ENCODE results near the gene RGS11.

Gene RGS11

DNA sequence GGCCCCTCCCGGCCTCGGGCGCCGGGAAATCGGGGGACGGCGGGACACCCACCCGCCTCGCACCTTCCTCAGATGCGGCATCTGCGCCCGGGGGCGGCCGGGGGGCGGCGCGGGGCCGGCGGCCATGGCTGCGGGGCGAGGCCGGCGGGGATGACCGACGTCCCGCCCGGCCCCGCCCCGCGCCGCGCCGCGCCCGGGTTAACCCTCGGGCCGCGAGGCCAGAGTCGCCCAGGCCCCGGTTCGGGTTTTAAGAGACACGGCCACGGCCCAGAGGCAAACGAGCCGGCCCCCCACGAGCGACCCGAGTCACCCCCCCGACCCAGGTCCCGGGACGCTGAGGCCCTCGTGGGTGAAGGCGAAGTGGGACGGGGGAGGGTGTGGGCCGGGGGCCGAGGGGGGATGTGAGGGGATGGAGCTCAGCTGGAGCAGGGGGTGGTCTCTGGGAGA is at the start of gene RGS11:
RGS11 (minus strand) TSS at position 159 of the 447 bp plus-strand sequence; CDS start at position 126, 33 bp downstream.
- no peak for DNase-seq

GRCh38 chr16:324451-325334 is 48.9 kb upstream of the RGS11 start:
- DNase-seq, result no peak

DNA sequence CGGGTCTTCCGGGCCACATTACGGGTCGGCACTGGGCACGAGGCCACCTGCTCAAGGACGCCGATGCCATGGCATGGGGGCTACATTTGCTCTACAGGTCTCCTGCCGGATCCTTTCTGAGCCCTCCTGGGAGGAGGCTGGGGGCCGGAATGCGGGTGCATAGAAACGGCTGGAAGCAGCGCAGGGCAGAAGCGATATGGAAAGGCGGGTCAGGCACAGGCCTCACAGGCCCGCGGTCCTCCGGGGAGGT is 48.4 kb upstream of the RGS11 start:
- no peak for DNase-seq

DNA sequence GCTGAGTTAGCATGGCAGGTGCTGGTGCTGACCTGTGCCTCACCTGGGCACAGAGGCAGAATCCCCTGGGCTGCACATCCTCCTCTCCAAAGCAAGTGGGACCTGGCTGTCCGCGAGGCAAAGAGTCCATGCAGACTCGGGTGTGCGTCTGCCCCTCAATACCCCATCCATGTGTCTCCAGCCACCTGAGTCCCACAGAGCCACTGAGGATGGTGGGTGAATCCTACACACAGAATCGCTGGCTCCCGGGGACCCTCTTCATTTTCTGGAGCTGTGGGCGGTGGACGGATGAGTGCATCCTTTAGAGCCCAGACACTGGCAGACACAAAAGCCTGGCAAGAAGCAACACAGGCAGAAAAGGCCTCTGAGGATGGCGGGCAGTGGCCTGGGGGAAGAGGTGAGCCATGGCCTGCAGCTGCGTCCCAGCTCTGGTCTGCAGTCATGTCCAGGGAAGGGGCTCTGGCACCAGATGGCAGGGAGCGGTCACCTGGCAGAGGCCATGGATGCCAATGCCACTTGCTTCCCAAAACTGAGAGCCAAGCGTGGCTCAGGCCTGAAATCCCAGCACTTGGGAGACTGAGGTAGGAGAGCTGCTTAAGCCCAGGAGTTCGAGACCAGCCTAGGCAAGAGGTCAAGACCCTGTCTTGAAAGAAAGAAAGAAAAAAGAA is 46.9 kb upstream of the RGS11 start:
- DNase-seq, result no peak

- DNase-seq, result no peak
These were observed 45.8 kb upstream of the RGS11 start for GRCh38 chr16:321532-321931.

DNA sequence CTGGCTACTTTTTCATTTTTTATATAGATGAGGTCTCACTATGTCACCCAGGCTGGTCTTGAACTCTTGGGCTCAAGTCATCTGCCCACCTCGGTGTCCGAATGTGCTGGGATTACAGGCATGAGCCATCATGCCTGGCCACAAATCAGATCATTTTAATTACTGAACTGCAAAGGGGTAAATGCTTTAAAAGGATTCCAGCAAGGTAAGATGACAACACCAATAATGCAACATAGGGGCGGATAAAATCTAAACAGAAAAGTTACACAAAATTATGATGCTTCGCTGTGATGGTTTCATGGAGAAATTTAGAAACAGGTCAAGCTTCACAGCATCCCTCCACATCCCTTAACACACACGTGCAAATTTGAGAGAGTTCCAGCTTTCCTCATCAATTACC is 44.5 kb upstream of the RGS11 start:
- no peak for DNase-seq

DNA sequence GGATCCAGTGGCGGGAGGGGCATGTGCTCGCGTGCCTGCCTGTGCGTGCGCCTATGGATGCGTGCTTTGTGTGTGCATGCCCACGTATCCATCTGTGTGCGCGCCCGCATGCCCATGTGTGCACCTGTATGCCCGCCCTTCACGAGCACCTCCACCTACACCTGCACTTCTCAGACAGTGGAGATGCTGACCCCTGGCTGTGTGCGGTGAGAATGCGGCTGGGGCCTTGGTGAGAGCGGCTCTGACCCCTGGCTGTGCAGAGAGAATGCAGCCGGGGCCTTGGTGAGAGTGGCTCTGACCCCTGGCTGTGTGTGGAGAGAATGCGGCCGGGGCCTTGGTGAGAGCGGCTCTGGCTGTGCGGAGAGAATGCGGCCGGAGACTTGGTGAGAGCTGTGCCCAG is 42.9 kb upstream of the RGS11 start:
- no peak for DNase-seq

DNA sequence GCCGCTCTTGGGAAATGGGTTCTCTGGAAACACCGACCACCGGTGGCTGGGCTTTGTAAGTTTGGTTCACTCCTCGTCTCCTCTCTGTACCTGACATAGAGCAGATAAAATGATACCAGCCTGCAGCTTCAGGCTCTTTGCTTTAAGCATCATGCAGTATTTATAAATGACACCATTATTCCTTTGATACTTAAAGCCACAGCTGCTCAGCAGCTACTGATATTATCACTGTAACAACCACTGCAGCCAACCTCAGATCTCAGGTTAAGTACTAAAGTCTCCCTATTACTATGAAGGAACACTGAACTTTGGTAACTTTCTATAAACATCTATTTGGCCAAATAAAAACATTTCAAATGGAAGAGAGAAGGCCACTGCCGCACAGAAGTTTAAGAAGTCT is 41.8 kb upstream of the RGS11 start:
- DNase-seq, result no peak

DNA sequence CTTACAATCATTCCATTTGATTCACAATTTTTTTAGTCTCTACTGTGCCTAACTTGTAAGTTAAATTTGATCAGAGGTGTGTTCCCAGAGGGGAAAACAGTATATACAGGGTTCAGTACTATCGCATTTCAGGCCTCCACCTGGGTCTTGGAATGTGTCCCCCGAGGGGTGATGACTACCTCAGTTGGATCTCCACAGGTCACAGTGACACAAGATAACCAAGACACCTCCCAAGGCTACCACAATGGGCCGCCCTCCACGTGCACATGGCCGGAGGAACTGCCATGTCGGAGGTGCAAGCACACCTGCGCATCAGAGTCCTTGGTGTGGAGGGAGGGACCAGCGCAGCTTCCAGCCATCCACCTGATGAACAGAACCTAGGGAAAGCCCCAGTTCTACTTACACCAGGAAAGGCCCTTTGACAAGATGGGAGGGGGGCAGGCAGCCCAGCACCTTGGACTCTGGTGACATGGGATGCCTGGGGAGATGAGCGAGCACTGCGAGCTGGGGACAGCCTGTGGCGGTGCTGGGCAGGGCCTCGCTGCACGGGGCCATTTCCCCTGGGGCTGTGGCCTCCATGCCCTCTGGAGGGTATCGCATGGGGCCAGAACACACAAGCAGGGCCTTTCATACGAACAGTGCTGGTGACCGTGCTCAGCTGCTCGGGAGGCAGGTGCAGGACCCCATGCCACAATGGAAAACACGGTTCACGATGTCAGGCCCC is 41.2 kb upstream of the RGS11 start:
- no peak for DNase-seq

GRCh38 chr16:314795-315299 is 39.1 kb upstream of the RGS11 start:
- no peak for DNase-seq

- no peak for DNase-seq
These were observed 38.6 kb upstream of the RGS11 start for GRCh38 chr16:314351-314750.

- no peak for DNase-seq
These were observed 36.0 kb upstream of the RGS11 start for GRCh38 chr16:311725-312124.

DNA sequence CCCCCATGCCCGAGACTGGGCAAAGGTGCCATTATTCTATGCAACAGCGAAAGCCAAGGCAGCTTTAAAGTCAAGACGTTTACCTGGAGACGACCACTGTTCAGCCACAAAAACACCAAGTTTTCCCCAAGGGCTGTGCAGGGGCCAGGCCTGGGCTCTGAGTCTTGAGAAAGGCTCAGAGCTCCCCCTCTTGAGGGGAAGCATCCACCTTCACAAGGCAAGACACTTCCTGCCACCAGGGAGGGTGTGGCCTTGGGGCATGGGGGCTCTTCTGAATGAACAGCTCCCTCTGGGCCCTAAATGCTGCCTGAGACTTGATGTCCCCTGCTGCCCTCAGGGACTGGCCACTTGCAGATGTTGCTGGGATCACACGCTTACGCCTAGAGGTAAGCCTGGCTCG is 33.7 kb upstream of the RGS11 start:
- DNase-seq, result no peak

DNA sequence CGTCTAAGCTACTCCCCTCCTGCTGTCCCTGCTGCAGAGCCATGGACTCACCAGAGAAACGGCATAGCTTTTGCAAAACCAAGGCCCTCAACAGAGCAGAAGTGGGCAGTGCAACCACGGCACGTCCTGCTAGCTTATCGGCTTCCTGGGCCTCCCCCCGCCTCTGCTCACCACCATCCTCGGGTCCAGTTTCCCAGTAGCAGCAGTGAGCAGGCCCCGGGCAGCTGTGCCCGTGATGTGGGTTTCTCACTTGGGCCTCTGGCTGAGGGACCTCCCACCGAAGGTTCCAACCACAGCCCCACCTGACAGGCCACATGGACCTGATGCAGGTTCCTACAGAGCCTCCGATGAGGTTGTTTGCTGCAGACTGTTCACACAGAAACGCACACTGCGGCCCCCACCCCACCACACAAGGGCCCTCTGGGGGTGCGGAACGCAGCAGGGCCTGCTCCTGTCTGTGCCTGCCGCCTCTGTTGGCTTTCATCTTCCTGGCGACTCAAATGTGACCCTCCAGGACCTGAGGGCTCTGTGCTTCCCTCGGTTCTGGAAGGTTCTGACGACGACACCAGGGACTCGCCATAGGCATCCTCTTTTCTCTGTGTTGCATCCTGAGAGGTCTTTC is 32.1 kb upstream of the RGS11 start:
- no peak for DNase-seq

GRCh38 chr16:306911-307370 is 31.2 kb upstream of the RGS11 start:
- no peak for DNase-seq

DNA sequence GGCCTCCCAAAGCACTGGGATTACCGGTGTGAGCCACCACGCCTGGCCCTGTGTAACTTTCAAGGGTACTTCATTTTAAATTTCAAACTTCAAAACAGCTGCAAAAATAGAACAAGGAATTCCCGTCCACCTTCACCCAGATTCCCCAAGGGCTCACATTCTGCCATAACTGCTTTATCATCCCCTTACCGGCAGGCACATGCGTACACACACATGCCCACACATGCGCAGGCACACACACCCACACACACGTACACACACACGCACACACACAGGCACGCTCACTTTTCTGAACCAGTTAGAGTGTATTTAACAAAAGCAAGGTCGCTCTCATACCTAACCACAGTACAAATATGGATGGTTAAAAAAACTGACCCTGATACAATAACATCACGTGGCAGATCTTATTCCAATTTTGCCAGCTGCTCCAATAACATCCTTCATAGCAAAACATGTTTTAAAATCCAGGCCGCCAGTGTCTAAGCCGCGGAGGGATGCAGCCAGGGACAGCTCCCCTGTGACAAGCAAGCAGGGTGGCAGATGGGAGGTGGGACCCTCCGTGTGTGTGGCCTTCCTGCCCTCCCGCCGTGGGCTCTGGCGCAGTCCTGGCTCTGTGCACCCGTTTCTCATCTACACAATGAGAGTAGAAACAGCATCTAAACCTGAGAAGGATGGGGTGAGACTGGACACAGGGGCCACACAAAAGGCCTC is 30.3 kb upstream of the RGS11 start:
- no peak for DNase-seq

GRCh38 chr16:303760-304505 is 28.2 kb upstream of the RGS11 start:
- DNase-seq, result no peak

- no peak for DNase-seq
These were observed 26.2 kb upstream of the RGS11 start for GRCh38 chr16:301950-302349.

DNA sequence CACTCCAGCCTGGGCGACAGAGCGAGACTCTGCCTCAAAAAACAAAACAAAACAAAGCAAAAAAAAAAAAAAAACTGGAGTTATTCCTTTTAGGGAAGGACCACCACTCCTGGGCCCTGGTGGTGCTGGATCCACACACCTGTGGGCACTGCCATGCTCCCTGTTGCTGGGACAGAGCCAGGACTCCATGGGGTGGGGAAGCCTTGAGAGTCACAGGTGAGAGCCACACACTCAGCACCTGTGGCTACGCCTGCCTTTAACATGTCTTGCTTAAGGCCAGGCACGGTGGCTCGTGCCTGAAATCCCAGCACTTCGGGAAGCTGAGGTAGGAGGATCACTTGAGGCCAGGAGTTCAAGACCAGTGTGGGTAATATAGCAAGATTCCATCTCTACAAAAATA is 25.5 kb upstream of the RGS11 start:
- no peak for DNase-seq

DNA sequence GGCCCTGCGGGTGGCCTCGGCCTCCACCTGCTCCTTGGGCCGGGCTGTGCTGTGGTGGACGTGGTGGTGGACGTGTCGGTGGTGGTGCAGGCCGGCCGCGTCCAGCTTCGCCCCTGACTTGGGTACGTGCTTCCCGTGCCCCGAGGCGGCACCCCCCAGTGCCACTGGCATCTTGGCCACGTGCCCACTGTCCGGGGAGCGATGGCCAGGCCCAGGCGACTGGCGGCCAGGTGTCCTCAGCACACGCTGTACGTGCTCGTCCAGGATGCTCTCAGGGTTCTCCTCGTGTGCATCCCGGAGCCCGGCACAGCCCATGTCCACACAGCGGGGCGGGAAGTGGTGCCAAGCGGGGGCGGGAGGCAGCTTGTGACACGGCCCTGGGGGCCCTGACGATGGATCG is 22.1 kb upstream of the RGS11 start:
- no peak for DNase-seq

DNA sequence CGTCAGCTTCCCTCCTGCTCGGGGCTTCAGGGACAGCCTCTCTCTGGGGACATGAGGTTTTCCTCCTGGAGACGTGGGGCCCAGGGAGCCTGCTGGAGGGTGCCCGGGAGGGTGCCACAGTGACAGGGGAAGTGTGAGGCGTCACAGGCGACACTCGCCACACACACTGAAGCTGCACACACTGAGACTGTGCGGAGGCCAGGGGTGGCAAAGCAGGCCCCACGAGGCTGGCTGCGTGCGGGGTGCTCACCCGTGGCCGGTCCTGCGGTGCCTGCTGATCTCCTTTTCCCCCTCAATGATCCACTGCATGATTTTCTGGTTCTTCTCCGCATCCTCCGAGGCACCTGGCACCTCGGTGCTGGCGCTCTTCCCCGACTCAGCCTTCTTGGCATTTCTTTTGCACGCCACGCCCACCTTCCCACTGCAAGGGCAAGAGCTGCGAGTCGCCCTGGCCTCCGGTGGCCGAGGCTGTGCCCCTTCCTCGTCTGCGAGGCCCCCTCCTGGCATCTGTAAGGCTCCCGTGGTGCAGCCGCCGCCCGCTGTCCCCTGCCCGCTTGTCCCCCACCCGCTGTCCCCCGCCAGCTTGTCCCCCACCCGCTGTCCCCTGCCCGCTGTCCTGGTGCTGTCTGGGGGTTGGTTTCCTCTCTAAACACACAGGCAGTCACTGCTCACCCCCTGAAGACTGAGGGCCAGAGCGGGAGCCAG is 21.2 kb upstream of the RGS11 start:
- no peak for DNase-seq

All from NCI-H1436 (cell line).